OCI-LY1 (cell line): ENCODE measurements around the gene CKMT2.

Experiments used
- H2AFZ ChIP-seq: fragments of 200-600 bp; sonication (generic), shearing (Covaris generic); 2 replicates; pipeline ENCODE4 v1.6.0; 2014; ENCODE audit warnings: antibody characterized with exemption, mild to moderate bottlenecking, low read length
- H3F3A ChIP-seq: fragments of 200-600 bp; sonication (generic), shearing (Covaris generic); 2 replicates; pipeline ENCODE4 v1.6.0; 2014; ENCODE audit warnings: mild to moderate bottlenecking, antibody characterized with exemption, low read length, moderate library complexity; ENCODE audit not compliant: insufficient read depth
- H3K27ac ChIP-seq: fragments of 200-600 bp; sonication (generic); 2 replicates; pipeline ENCODE4 v1.5.1; 2014; ENCODE audit warnings: low read length, mixed run types, mild to moderate bottlenecking, low read depth; ENCODE audit not compliant: poor library complexity, severe bottlenecking
- H3K27me3 ChIP-seq: fragments of 200-600 bp; sonication (generic); 2 replicates; pipeline ENCODE4 v1.6.0; 2014; ENCODE audit warnings: antibody characterized with exemption, mild to moderate bottlenecking, low read length, moderate library complexity; ENCODE audit not compliant: insufficient read depth
- H3K36me3 ChIP-seq: fragments of 200-600 bp; sonication (generic); 2 replicates; pipeline ENCODE4 v1.6.1; 2014; ENCODE audit warnings: mild to moderate bottlenecking, antibody characterized with exemption, low read length, moderate library complexity, mixed read lengths; ENCODE audit not compliant: insufficient read depth
- H3K4me1 ChIP-seq: fragments of 200-600 bp; sonication (generic); 2 replicates; pipeline ENCODE4 v1.5.1; 2014; ENCODE audit warnings: mild to moderate bottlenecking, low read length, moderate library complexity; ENCODE audit not compliant: insufficient read depth, severe bottlenecking
- H3K4me2 ChIP-seq: fragments of 200-600 bp; sonication (generic), shearing (Covaris generic); 2 replicates; pipeline ENCODE4 v1.6.1; 2014; ENCODE audit warnings: low read length
- H3K4me3 ChIP-seq: fragments of 200-600 bp; sonication (generic); 2 replicates; pipeline ENCODE4 v1.5.1; 2014; ENCODE audit warnings: low read length, low read depth, mild to moderate bottlenecking, mixed read lengths; ENCODE audit not compliant: poor library complexity, severe bottlenecking
- H3K79me2 ChIP-seq: fragments of 200-600 bp; shearing (Covaris generic); 2 replicates; pipeline ENCODE4 v1.6.1; 2016; ENCODE audit warnings: mixed run types, low read length, mixed read lengths; ENCODE audit not compliant: insufficient read depth
- H3K9ac ChIP-seq: fragments of 200-600 bp; sonication (generic), shearing (Covaris generic); 2 replicates; pipeline ENCODE4 v1.6.1; 2014; ENCODE audit warnings: mild to moderate bottlenecking, low read length, mixed read lengths
- H3K9me2 ChIP-seq: fragments of 200-600 bp; sonication (generic), shearing (Covaris generic); 2 replicates; pipeline ENCODE4 v1.6.1; 2014; ENCODE audit warnings: low read depth, mild to moderate bottlenecking, low read length, mixed read lengths
- H3K9me3 ChIP-seq: fragments of 200-600 bp; shearing (Covaris generic); 2 replicates; pipeline ENCODE4 v1.6.1; 2014; ENCODE audit warnings: low read length, mixed read lengths
- H4K20me1 ChIP-seq: fragments of 200-600 bp; sonication (generic), shearing (Covaris generic); 2 replicates; pipeline ENCODE4 v1.6.0; 2016; ENCODE audit warnings: mild to moderate bottlenecking, low read length; ENCODE audit not compliant: insufficient read depth
- EZH2 ChIP-seq: fragments of 200-600 bp; sonication (generic), shearing (Covaris generic); IDR thresholded peaks from 2 replicates; pipeline ENCODE4 v1.8.0; 2017; ENCODE audit warnings: borderline replicate concordance, mixed run types, mild to moderate bottlenecking, antibody characterized with exemption, low read length, moderate library complexity, mixed read lengths
- TF ChIP-seq, protein P1 (sequence below): fragments of 200-600 bp; sonication (generic), shearing (Covaris generic); IDR thresholded peaks from 2 replicates; pipeline ENCODE4 v1.5.1; 2017; ENCODE audit warnings: mild to moderate bottlenecking, antibody characterized with exemption, low read length, moderate library complexity, mixed read lengths

The CKMT2 gene

DNA sequence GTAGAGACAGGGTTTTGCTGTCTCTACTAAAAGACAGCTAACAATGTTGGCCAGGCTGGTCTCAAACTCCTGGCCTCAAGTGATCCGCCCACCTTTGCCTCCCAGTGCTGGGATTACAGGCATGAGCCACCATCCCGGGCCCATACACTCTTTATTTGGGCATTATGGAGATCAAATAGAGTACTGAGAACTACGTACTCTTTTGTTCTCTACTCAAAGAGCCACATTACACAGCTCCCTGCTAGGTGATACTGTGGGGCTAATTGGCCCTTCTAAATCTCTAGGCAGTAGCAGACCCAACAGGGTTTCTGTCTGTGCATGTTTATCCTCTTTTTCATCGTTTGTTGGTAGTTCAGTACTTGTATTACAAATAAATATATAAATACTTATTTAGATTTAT is 16.1 kb downstream of the CKMT2 start:
- TF ChIP-seq, protein P1, sequence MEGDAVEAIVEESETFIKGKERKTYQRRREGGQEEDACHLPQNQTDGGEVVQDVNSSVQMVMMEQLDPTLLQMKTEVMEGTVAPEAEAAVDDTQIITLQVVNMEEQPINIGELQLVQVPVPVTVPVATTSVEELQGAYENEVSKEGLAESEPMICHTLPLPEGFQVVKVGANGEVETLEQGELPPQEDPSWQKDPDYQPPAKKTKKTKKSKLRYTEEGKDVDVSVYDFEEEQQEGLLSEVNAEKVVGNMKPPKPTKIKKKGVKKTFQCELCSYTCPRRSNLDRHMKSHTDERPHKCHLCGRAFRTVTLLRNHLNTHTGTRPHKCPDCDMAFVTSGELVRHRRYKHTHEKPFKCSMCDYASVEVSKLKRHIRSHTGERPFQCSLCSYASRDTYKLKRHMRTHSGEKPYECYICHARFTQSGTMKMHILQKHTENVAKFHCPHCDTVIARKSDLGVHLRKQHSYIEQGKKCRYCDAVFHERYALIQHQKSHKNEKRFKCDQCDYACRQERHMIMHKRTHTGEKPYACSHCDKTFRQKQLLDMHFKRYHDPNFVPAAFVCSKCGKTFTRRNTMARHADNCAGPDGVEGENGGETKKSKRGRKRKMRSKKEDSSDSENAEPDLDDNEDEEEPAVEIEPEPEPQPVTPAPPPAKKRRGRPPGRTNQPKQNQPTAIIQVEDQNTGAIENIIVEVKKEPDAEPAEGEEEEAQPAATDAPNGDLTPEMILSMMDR, result no peak
- TF ChIP-seq EZH2, result no peak
- H3K9ac ChIP-seq, result no peak overlapping the region
- H3K36me3 ChIP-seq, result peaks cover 8% of the 10 kb centered on the region
- no peak overlapping the region for H2AFZ ChIP-seq
- no peaks in the 10 kb centered on the region for H4K20me1 ChIP-seq
- H3F3A ChIP-seq, result no peaks in the 10 kb centered on the region
- H3K4me2 ChIP-seq, result no peak overlapping the region
- no peaks in the 10 kb centered on the region for H3K27me3 ChIP-seq
- no peak overlapping the region for H3K27ac ChIP-seq
- H3K4me1 ChIP-seq, result no peaks in the 10 kb centered on the region
- H3K9me2 ChIP-seq, result no peaks in the 10 kb centered on the region
- peaks cover 2% of the 10 kb centered on the region; the same call in 1 of the 2 replicates for H3K9me3 ChIP-seq
- no peak overlapping the region for H3K4me3 ChIP-seq
- H3K79me2 ChIP-seq, result no peaks in the 10 kb centered on the region

DNA sequence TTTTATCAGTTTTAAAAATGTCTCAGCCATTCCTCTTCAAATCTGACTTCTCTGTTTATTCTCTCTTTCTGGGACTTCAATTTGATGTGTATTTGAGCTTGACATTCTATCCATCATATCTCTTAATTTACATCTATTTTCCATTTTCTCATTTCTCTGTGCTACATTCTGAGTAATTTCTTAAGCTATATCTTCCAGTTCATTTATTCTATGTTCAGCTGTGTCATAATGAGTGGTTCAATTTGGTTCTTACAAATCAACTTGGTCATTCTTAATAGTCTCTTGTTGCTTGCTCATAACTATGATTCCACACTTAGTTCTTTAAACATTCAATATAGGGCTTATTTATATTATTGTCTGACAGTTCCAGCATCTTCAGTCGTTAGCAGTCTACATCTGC is 16.9 kb downstream of the CKMT2 start:
- no peak overlapping the region for H3K27ac ChIP-seq
- H3K36me3 ChIP-seq, result peaks cover 8% of the 10 kb centered on the region
- H3K9me2 ChIP-seq, result no peaks in the 10 kb centered on the region
- no peaks in the 10 kb centered on the region for H3K4me1 ChIP-seq
- no peak overlapping the region for H3K9ac ChIP-seq
- no peak overlapping the region for H2AFZ ChIP-seq
- no peak overlapping the region for H3K4me3 ChIP-seq
- H4K20me1 ChIP-seq, result no peaks in the 10 kb centered on the region
- H3F3A ChIP-seq, result no peaks in the 10 kb centered on the region
- no peak for TF ChIP-seq EZH2
- TF ChIP-seq, protein P1, result no peak
- no peak overlapping the region for H3K4me2 ChIP-seq
- H3K27me3 ChIP-seq, result no peaks in the 10 kb centered on the region
- H3K79me2 ChIP-seq, result no peaks in the 10 kb centered on the region
- H3K9me3 ChIP-seq, result peaks cover 2% of the 10 kb centered on the region; the same call in 1 of the 2 replicates

DNA sequence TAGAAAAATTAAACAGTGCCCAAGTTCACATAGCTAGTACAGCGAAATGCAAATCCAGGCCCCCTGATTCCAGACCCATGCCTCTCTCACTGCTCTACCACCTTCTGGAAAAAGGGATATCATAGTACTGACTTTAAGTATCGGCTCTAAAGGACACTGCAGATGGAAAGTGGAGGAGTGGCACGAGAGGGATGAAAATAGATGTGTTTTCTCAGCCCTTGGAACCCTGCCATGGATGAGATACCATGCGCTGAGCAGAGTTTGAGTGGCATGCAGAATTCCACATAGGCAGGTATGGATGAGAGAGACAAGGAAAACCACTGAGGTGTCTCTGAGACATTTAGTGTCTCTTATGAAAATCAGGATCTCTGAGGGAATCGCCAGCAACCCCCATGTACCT is 18.8 kb downstream of the CKMT2 start:
- peaks cover 8% of the 10 kb centered on the region for H3K36me3 ChIP-seq
- H4K20me1 ChIP-seq, result no peaks in the 10 kb centered on the region
- no peak overlapping the region for H3K27ac ChIP-seq
- H3K79me2 ChIP-seq, result no peaks in the 10 kb centered on the region
- H3K27me3 ChIP-seq, result no peaks in the 10 kb centered on the region
- no peaks in the 10 kb centered on the region for H3F3A ChIP-seq
- no peak overlapping the region for H2AFZ ChIP-seq
- TF ChIP-seq EZH2, result no peak
- TF ChIP-seq, protein P1, result no peak
- H3K9me3 ChIP-seq, result peaks cover 2% of the 10 kb centered on the region; the same call in 1 of the 2 replicates
- H3K4me1 ChIP-seq, result no peaks in the 10 kb centered on the region
- no peaks in the 10 kb centered on the region for H3K9me2 ChIP-seq
- no peak overlapping the region for H3K9ac ChIP-seq
- H3K4me2 ChIP-seq, result no peak overlapping the region
- H3K4me3 ChIP-seq, result no peak overlapping the region
